Erythroblast (primary cell): ENCODE measurements around the gene ORM2.

ENCODE experiments used
- GATA1 ChIP-seq: IDR thresholded peaks from 2 replicates; pipeline ENCODE4 v1.6.1; 2011; ENCODE audit warnings: low read depth, mild to moderate bottlenecking, control low read depth, low read length, moderate library complexity
- POLR2A ChIP-seq: IDR thresholded peaks from 2 replicates; pipeline ENCODE4 v1.6.1; 2011; ENCODE audit warnings: mild to moderate bottlenecking, low read length

GRCh38 chr9:114341991-114342390, 12.3 kb downstream of the ORM2 start:
- no peak for TF ChIP-seq POLR2A
- TF ChIP-seq GATA1 = no peak
